Colonic mucosa (tissue), 4 donors: ENCODE results near the gene GTSE1. TPM values are rescaled to one million over a fixed set of nuclear protein-coding genes. Genes with fewer than 3 reads are reported as not detected.

Experiments used
- DNase-seq: peaks from one replicate; pipeline ENCODE4 v3.0.0-alpha.2; 2020
- H3K27ac ChIP-seq: fragments of 200-600 bp; one replicate; pipeline ENCODE4 v1.8.0; 2021
- H3K27me3 ChIP-seq: fragments of 200-600 bp; one replicate; pipeline ENCODE4 v1.8.0; 2021
- H3K36me3 ChIP-seq: fragments of 200-600 bp; one replicate; pipeline ENCODE4 v1.8.0; 2021
- H3K4me1 ChIP-seq: fragments of 200-600 bp; one replicate; pipeline ENCODE4 v1.8.0; 2021; ENCODE audit warnings: mild to moderate bottlenecking
- H3K4me3 ChIP-seq: fragments of 200-600 bp; one replicate; pipeline ENCODE4 v1.8.0; 2021
- H3K9ac ChIP-seq, 2 donors: one replicate each; pipeline ENCODE4 v1.7.0; 2013; ENCODE audit warnings: control low read depth in 2 of 2, low read depth in 2 of 2, low read length in 2 of 2
- H3K9me3 ChIP-seq: fragments of 200-600 bp; one replicate; pipeline ENCODE4 v1.8.0; 2021
- CTCF ChIP-seq: fragments of 200-600 bp; IDR thresholded peaks from one replicate; pipeline ENCODE4 v1.8.0; 2022; ENCODE audit warnings: antibody characterized with exemption, mild to moderate bottlenecking
- intact Hi-C: fragments of 100-400 bp; cut with DNase I; formaldehyde crosslinking; loops from one replicate; pipeline ENCODE4 v1.14.1; 2022
- total RNA-seq, 2 donors: library from RNA; stranded (reverse); fragmentation: NEBNext Ultra II Directional in 1 of 2; extraction: Animal tissue kit (Norgen Biotek cat#: 25700) in 1 of 2; gene quantifications; one replicate each; pipeline ENCODE4 v1.2.1, GENCODE V29; 2021
- donor health status: healthy.
- donor health status: DM: no; HTN: no; CAD: no.
- donor health status: DM: no; HTN: no; CAD: no.

GTSE1 gene, protein sequence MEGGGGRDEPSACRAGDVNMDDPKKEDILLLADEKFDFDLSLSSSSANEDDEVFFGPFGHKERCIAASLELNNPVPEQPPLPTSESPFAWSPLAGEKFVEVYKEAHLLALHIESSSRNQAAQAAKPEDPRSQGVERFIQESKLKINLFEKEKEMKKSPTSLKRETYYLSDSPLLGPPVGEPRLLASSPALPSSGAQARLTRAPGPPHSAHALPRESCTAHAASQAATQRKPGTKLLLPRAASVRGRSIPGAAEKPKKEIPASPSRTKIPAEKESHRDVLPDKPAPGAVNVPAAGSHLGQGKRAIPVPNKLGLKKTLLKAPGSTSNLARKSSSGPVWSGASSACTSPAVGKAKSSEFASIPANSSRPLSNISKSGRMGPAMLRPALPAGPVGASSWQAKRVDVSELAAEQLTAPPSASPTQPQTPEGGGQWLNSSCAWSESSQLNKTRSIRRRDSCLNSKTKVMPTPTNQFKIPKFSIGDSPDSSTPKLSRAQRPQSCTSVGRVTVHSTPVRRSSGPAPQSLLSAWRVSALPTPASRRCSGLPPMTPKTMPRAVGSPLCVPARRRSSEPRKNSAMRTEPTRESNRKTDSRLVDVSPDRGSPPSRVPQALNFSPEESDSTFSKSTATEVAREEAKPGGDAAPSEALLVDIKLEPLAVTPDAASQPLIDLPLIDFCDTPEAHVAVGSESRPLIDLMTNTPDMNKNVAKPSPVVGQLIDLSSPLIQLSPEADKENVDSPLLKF
- 10 to 100 TPM in 1 of 2 donors, 1 to 10 TPM in 1; 7.8 to 38.8 TPM for total RNA-seq

DNA sequence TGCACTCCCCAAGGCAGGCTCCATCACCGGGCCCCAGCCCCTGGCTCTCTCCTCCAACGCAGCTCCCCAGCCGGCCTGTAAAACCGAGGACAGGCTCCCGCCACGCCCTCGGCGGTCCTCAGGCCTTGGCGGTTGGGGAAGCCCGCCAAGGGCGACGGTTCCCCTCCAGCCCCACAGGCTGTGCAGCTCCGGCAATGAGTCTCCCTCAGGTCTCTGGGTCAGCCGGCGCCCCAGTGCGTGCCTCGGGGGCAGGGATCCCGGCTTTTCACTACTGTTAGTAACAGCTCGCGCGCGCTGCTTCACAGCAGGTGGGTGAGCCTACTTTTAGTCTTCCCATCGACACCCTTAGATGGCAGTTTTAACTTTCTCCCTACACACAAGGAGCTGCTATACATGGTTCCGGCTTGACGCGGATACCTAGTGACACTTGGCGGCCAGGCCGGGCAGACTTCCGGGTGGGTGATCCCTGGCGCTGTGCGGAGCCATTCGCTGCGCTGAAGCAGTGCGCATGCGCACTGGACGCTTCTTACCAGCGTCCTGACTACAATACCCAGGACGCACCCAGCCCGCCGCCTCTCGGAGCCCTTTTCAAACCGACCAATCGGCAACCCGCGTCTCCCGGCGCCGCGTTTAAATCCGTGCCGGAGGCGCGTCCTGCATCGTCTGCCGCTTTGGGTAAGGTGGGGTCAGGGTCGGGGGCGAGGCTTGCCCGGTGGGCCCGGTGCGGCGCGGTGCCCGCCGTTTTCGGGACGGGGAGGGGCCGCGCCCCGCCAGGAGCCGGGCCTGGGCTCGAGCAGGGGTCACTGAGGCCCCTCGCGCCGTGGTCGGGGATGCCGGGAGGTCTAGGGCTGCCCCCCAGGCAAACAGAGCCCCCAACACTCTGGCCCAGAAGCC lies at the start of gene GTSE1:
Gene GTSE1 (plus strand): TSS at position 614 of the 894 bp plus-strand sequence. CDS start 531 bp downstream, outside the sequence.
- DNase-seq, result peak; percentile 98
- no peak for TF ChIP-seq CTCF
- peaks cover 17% of the 10 kb centered on the region for H3K4me1 ChIP-seq
- peak within 1 kb of the TSS; percentile 95 for H3K27ac ChIP-seq
- H3K9me3 ChIP-seq, result no peaks in the 10 kb centered on the region
- peak within 1 kb of the TSS; percentile 78 for H3K4me3 ChIP-seq
- intact Hi-C loops, result loop anchor here (5.0 kb wide), 1 partner anchor 49 kb away; no protein-coding TSS in a partner anchor
- peak within 1 kb of the TSS; percentile 86 to 89 for H3K9ac ChIP-seq
- H3K27me3 ChIP-seq, result no peaks in the 10 kb centered on the region
- H3K36me3 ChIP-seq, result no peaks in the 10 kb centered on the region

DNA sequence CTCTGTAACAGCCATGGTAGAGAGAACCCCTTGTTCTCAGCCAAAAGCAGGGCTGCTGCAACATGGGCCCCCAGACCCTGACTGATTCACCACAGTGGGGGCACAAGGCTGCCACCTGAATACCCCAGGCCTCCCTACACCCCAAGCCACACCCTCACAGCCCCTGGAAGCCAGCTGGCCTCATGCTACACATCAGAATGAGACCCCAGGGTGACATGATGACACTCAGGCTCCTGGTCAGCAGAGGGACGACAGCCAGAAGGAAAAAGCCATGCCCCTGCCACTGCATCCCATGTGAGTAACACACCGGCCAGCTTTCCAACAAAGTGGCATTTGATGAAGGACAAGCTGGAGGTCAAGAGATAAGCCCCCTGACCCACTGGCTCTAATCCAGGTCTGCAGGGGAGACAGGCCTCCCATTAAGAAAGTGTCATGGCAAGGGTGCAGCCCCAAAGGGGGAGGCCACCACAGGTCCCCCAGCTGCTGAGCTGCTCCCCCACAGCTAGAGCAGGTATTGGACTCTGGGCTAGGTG lies 49.2 kb upstream of the GTSE1 start:
- Histone ChIP-seq H3K36me3 (no peaks in the 10 kb centered on the region), H3K4me1 (peaks cover 4% of the 10 kb centered on the region), H3K9me3 (no peaks in the 10 kb centered on the region), H3K9ac (no peak overlapping the region), H3K4me3 (no peak overlapping the region), H3K27me3 (no peaks in the 10 kb centered on the region), H3K27ac (no peak overlapping the region)
- DNase-seq, result no peak
- no peak for TF ChIP-seq CTCF
- intact Hi-C loops, result loop anchor here (5.0 to 10.0 kb wide), 2 partner anchors 50 to 123 kb away; partner anchors contain the start of gene GTSE1

GRCh38 chr22:46250035-46250782 lies 46.5 kb upstream of the GTSE1 start, which contains the start of gene CDPF1:
Gene CDPF1, minus strand, starts transcription at chr22:46250293. Its CDS starts 2,009 bp downstream, at chr22:46248284.
- Histone ChIP-seq H3K9ac (peak within 1 kb of the TSS; percentile 91 to 93), H3K27me3 (no peaks in the 10 kb centered on the region), H3K36me3 (no peaks in the 10 kb centered on the region), H3K4me1 (peaks cover 4% of the 10 kb centered on the region), H3K9me3 (no peaks in the 10 kb centered on the region), H3K4me3 (peak within 1 kb of the TSS; percentile 92), H3K27ac (peak within 1 kb of the TSS; percentile 83)
- intact Hi-C loops, result loop anchor here (10.0 kb wide), 1 partner anchor 105 kb away; no protein-coding TSS in a partner anchor
- DNase-seq, result peak; percentile 93
- no peak for TF ChIP-seq CTCF

DNA sequence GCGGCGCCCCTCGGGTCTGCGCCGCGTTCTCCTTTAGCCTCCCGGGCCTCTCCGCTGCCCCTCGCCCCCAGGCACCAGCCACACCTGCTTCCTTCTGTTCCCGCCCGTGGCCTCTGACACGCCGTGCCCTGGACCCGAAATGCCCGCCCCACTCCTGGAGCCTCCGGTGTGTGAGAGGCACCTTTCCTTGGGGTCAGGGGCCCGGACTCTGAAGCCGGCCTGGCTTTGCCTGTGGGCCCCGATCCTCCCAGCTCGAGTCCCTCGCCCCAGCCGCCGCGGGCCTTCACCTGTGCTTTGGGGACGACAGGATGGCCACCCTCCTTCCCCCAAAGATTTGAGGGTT lies 45.9 kb upstream of the GTSE1 start:
- intact Hi-C loops, result loop anchor here (10.0 kb wide), 1 partner anchor 106 kb away; no protein-coding TSS in a partner anchor
- H3K27ac ChIP-seq, result peak overlapping the region; percentile 83
- H3K27me3 ChIP-seq, result no peaks in the 10 kb centered on the region
- H3K36me3 ChIP-seq, result no peaks in the 10 kb centered on the region
- no peak for DNase-seq
- H3K4me3 ChIP-seq, result peak overlapping the region; percentile 92
- H3K9me3 ChIP-seq, result no peaks in the 10 kb centered on the region
- peak overlapping the region; percentile 91 to 93 for H3K9ac ChIP-seq
- TF ChIP-seq CTCF, result no peak
- H3K4me1 ChIP-seq, result peaks cover 4% of the 10 kb centered on the region
